A673 (cell line): ENCODE data around the gene ZNF8. TPM values are rescaled to one million over a fixed set of nuclear protein-coding genes. Genes with fewer than 3 reads are reported as not detected.

Experiments used
- BruUV-seq: library from RNA; stranded (reverse); fragments of 400-500 nt; replicated peaks from 2 replicates; lab custom pipeline; 2021; lab: Mats Ljungman, UMichigan
- CTCF ChIA-PET: fragments of 300-600 bp; sonication (Branson Sonifier 250); formaldehyde crosslinking; loops from one replicate; lab custom pipeline; 2022; ENCODE audit warnings: antibody characterized with exemption; lab: Charles Lee
- POLR2A ChIA-PET: fragments of 300-600 bp; sonication (Branson Sonifier 250); formaldehyde crosslinking; loops from one replicate; lab custom pipeline; 2022; ENCODE audit warnings: antibody characterized with exemption; ENCODE audit not compliant: low non-redundant PET; lab: Charles Lee
- DNase-seq: peaks from one replicate; pipeline ENCODE4 v3.0.0-alpha.2; 2015; ENCODE audit warnings: low spot score
- H3K27ac ChIP-seq: fragments of 200-600 bp; sonication (generic); 2 replicates; pipeline ENCODE4 v1.5.1; 2016; ENCODE audit warnings: mixed run types, low read depth, mild to moderate bottlenecking, mixed read lengths, antibody characterized with exemption, low read length; ENCODE audit not compliant: poor library complexity, severe bottlenecking
- H3K27me3 ChIP-seq: fragments of 200-600 bp; sonication (generic); replicated peaks from 2 replicates; pipeline ENCODE4 v1.6.1; 2017; ENCODE audit warnings: mixed run types, low read depth, mild to moderate bottlenecking, mixed read lengths, antibody characterized with exemption, low read length; ENCODE audit not compliant: insufficient read depth, poor library complexity
- H3K36me3 ChIP-seq: fragments of 200-600 bp; sonication (generic); 2 replicates; pipeline ENCODE4 v1.6.1; 2016; ENCODE audit warnings: mixed run types, mild to moderate bottlenecking, mixed read lengths, antibody characterized with exemption, low read length; ENCODE audit not compliant: insufficient read depth, poor library complexity, severe bottlenecking
- H3K4me1 ChIP-seq: fragments of 200-600 bp; sonication (generic); 2 replicates; pipeline ENCODE4 v1.6.1; 2017; ENCODE audit warnings: mixed run types, mild to moderate bottlenecking, mixed read lengths, antibody characterized with exemption, low read length; ENCODE audit not compliant: insufficient read depth, poor library complexity, severe bottlenecking
- H3K4me3 ChIP-seq: fragments of 200-600 bp; sonication (generic); 2 replicates; pipeline ENCODE4 v1.5.1; 2016; ENCODE audit warnings: low read depth, mixed run types, mild to moderate bottlenecking, mixed read lengths, low read length; ENCODE audit not compliant: poor library complexity, severe bottlenecking
- H3K9me3 ChIP-seq: fragments of 200-600 bp; sonication (generic); 2 replicates; pipeline ENCODE4 v1.6.1; 2016; ENCODE audit warnings: mixed run types, low read depth, mild to moderate bottlenecking, mixed read lengths, antibody characterized with exemption, low read length; ENCODE audit not compliant: poor library complexity, severe bottlenecking
- CTCF ChIP-seq: fragments of 300-800, 200-600 bp; sonication (generic); conservative IDR thresholded peaks from 2 replicates; pipeline ENCODE4 v1.5.1; 2017; ENCODE audit warnings: low read depth, mild to moderate bottlenecking, antibody characterized with exemption, low read length, moderate library complexity, mixed read lengths
- EZH2 ChIP-seq: fragments of 200-600 bp; sonication (generic); IDR thresholded peaks from 2 replicates; pipeline ENCODE4 v1.6.1; 2017; ENCODE audit warnings: borderline replicate concordance, low read depth, mild to moderate bottlenecking, mixed read lengths, antibody characterized with exemption, low read length; ENCODE audit not compliant: poor library complexity, severe bottlenecking
- intact Hi-C: fragments of 100-400 bp; cut with micrococcal nuclease; formaldehyde crosslinking; loops from one replicate; pipeline ENCODE4 v1.10.0; 2022; ENCODE audit not compliant: unreplicated experiment
- total RNA-seq: library from RNA; stranded (reverse); gene quantifications from 2 replicates; pipeline ENCODE4 v1.2.3, GENCODE V29; 2021

Gene ZNF8
- total RNA-seq, 1 experiment from 2014 or later: 11.9 TPM

- Histone ChIP-seq H3K36me3 (peaks cover 38% of the 10 kb centered on the region), H3K4me1 (peaks cover 8% of the 10 kb centered on the region), H3K27me3 (no peaks in the 10 kb centered on the region), H3K9me3 (no peaks in the 10 kb centered on the region), H3K4me3 (peak within 1 kb of the TSS; percentile 83), H3K27ac (peak within 1 kb of the TSS; percentile 87)
- POLR2A ChIA-PET: no interaction called here
- CTCF ChIA-PET: interaction anchor here (0.6 kb wide), 2 partner anchors 209 to 900 kb away, joined by 4 to 6 read pairs; no protein-coding TSS in a partner anchor
- TF ChIP-seq CTCF (no peak), EZH2 (no peak)
- no TSS peak for BruUV-seq
- DNase-seq: peak; percentile 99
- intact Hi-C loops: loop anchor here (2.0 kb wide), 2 partner anchors 26 to 76 kb away; partner anchors contain the start of genes ZNF8 and ZNF837
Measured at GRCh38 chr19:58305065-58305931, 26.5 kb downstream of the ZNF8 start, which contains the start of gene ERVK3-1. Gene ERVK3-1, plus strand, starts transcription at chr19:58305377. Its CDS starts 6,792 bp downstream, at chr19:58312169.

GRCh38 chr19:58305932-58306323, 27.2 kb downstream of the ZNF8 start:
- intact Hi-C loops: loop anchor here (2.0 kb wide), 2 partner anchors 27 to 75 kb away; partner anchors contain the start of genes ZNF8 and ZNF837
- Histone ChIP-seq H3K27me3 (no peaks in the 10 kb centered on the region), H3K27ac (peak overlapping the region; percentile 87), H3K4me1 (peaks cover 8% of the 10 kb centered on the region), H3K9me3 (no peaks in the 10 kb centered on the region), H3K4me3 (peak overlapping the region; percentile 83), H3K36me3 (peaks cover 33% of the 10 kb centered on the region)
- DNase-seq: no peak
- POLR2A ChIA-PET: no interaction called here
- BruUV-seq: no TSS peak
- CTCF ChIA-PET: no interaction called here
- no peak for TF ChIP-seq CTCF
- no peak for TF ChIP-seq EZH2

- Histone ChIP-seq H3K4me1 (peaks cover 8% of the 10 kb centered on the region), H3K4me3 (no peak overlapping the region), H3K9me3 (no peaks in the 10 kb centered on the region), H3K27me3 (no peaks in the 10 kb centered on the region), H3K27ac (no peak overlapping the region), H3K36me3 (peaks cover 42% of the 10 kb centered on the region)
- no peak for DNase-seq
- intact Hi-C loops: no loop called here
- POLR2A ChIA-PET: no interaction called here
- no peak for TF ChIP-seq EZH2
- no peak for TF ChIP-seq CTCF
- BruUV-seq: no TSS peak
- CTCF ChIA-PET: no interaction called here
Measured at GRCh38 chr19:58307736-58308135, 29.0 kb downstream of the ZNF8 start.
